SK-N-SH (cell line): ENCODE results near the gene ME3. TPM values are rescaled to one million over a fixed set of nuclear protein-coding genes. Genes with fewer than 3 reads are reported as not detected.

ENCODE experiments used
- CTCF ChIA-PET: fragments of 300-600, 350-600 bp; formaldehyde crosslinking; extraction: SDS; loops from one replicate; lab custom pipeline; 2021; lab: Yijun Ruan, JAX
- POLR2A ChIA-PET: fragments of 350-600 bp; sonication (Branson Sonifier 250); formaldehyde crosslinking; extraction: SDS; loops from one replicate; lab custom pipeline; 2020; ENCODE audit warnings: antibody characterized with exemption, inconsistent platforms; lab: Yijun Ruan, JAX
- DNase-seq: peaks from one replicate; pipeline ENCODE4 v3.0.0; 2012
- H2AFZ ChIP-seq: fragments of 200-600 bp; sonication (generic); 2 replicates; pipeline ENCODE4 v1.8.1; 2016; ENCODE audit warnings: antibody characterized with exemption, mild to moderate bottlenecking, low read depth
- H3F3A ChIP-seq: fragments of 200-600 bp; sonication (generic); replicated peaks from 2 replicates; pipeline ENCODE3; 2016; ENCODE audit warnings: antibody characterized with exemption, mild to moderate bottlenecking; ENCODE audit not compliant: insufficient read depth
- H3K27ac ChIP-seq, 2 experiments: fragments of 200-500 bp in 1 of 2; fragments of 200-600 bp in 1 of 2; sonication (Bioruptor generic) in 1 of 2; sonication (generic), shearing (Covaris generic) in 1 of 2; 2 replicates each; pipeline versions ENCODE4 v1.5.1 to v1.6.1; 2014 to 2016; ENCODE audit warnings: low read depth in 2 of 2, inconsistent platforms in 1 of 2, low read length in 1 of 2, mild to moderate bottlenecking in 1 of 2, mixed read lengths in 1 of 2
- H3K27me3 ChIP-seq: fragments of 200-600 bp; sonication (generic), shearing (Covaris generic); 2 replicates; pipeline ENCODE4 v1.6.1; 2016; ENCODE audit warnings: mixed run types; ENCODE audit not compliant: insufficient read depth
- H3K36me3 ChIP-seq, 2 experiments: fragments of 200-500 bp in 1 of 2; fragments of 200-600 bp in 1 of 2; sonication (Bioruptor generic) in 1 of 2; sonication (generic) in 1 of 2; replicated peaks in 1 of 2; 2 replicates each; pipeline versions ENCODE3 to v1.5.1; 2014 to 2016; ENCODE audit warnings: low read length in 1 of 2, mild to moderate bottlenecking in 1 of 2; ENCODE audit not compliant: insufficient read depth in 2 of 2, control insufficient read depth in 1 of 2
- H3K4me1 ChIP-seq, 2 experiments: fragments of 200-500 bp in 1 of 2; fragments of 200-600 bp in 1 of 2; sonication (Bioruptor generic) in 1 of 2; sonication (generic), shearing (Covaris generic) in 1 of 2; 2 replicates each; pipeline versions ENCODE4 v1.5.1 to v1.6.1; 2014 to 2016; ENCODE audit warnings: low read depth in 1 of 2, low read length in 1 of 2, mixed run types in 1 of 2; ENCODE audit not compliant: insufficient read depth in 2 of 2, control insufficient read depth in 1 of 2
- H3K4me2 ChIP-seq: fragments of 200-600 bp; sonication (generic), shearing (Covaris generic); 2 replicates; pipeline ENCODE4 v1.6.1; 2017; ENCODE audit warnings: mixed run types
- H3K4me3 ChIP-seq, 2 experiments: fragments of 200-500 bp in 1 of 2; fragments of 200-600 bp in 1 of 2; sonication (Bioruptor generic) in 1 of 2; sonication (generic), shearing (Covaris generic) in 1 of 2; 2 replicates each; pipeline versions ENCODE4 v1.5.1 to v1.8.1; 2014 to 2016; ENCODE audit warnings: low read depth in 2 of 2, inconsistent platforms in 1 of 2, low read length in 1 of 2, mild to moderate bottlenecking in 1 of 2, mixed read lengths in 1 of 2, moderate library complexity in 1 of 2
- H3K79me2 ChIP-seq: fragments of 200-600 bp; sonication (generic); 2 replicates; pipeline ENCODE4 v1.8.1; 2017; ENCODE audit warnings: mild to moderate bottlenecking; ENCODE audit not compliant: insufficient read depth
- H3K9ac ChIP-seq: fragments of 200-600 bp; sonication (generic); 2 replicates; pipeline ENCODE4 v1.6.1; 2017; ENCODE audit warnings: mixed run types
- H3K9me2 ChIP-seq: fragments of 200-600 bp; sonication (generic); 2 replicates; pipeline ENCODE4 v1.6.1; 2017; ENCODE audit warnings: mixed run types
- H3K9me3 ChIP-seq: fragments of 200-600 bp; sonication (generic); 2 replicates; pipeline ENCODE4 v1.6.1; 2017; ENCODE audit warnings: mixed run types, mild to moderate bottlenecking, moderate library complexity
- H4K20me1 ChIP-seq: fragments of 200-600 bp; sonication (generic); 2 replicates; pipeline ENCODE4 v1.6.1; 2017; ENCODE audit warnings: mild to moderate bottlenecking, mixed run types; ENCODE audit not compliant: insufficient read depth
- CHD2 ChIP-seq: fragments of 150-350 bp; IDR thresholded peaks from 2 replicates; pipeline ENCODE4 v1.6.1; 2018; ENCODE audit warnings: low read length; ENCODE audit not compliant: partially characterized antibody
- ELF1 ChIP-seq: IDR thresholded peaks from 2 replicates; pipeline ENCODE4 v1.4.0; 2012
- EP300 ChIP-seq, 2 experiments: IDR thresholded peaks; 2 replicates each; pipeline versions ENCODE4 v1.4.0 to v1.6.1; 2012; ENCODE audit warnings: borderline replicate concordance in 1 of 2, low read depth in 1 of 2, low read length in 1 of 2
- FOXJ3 ChIP-seq: sonication (generic); formaldehyde crosslinking; IDR thresholded peaks from 2 replicates; pipeline ENCODE4 v1.5.1; 2020; ENCODE audit warnings: mild to moderate bottlenecking, missing genetic modification reagents
- FOXM1 ChIP-seq: IDR thresholded peaks from 2 replicates; pipeline ENCODE4 v1.4.0; 2012; ENCODE audit warnings: low read depth, mild to moderate bottlenecking
- GABPA ChIP-seq: IDR thresholded peaks from 2 replicates; pipeline ENCODE4 v1.4.0; 2012; ENCODE audit warnings: low read depth, mild to moderate bottlenecking
- MAX ChIP-seq: IDR thresholded peaks from 2 replicates; pipeline ENCODE4 v1.4.0; 2012; ENCODE audit warnings: low read depth
- MEF2A ChIP-seq: IDR thresholded peaks from 2 replicates; pipeline ENCODE4 v1.4.0; 2012; ENCODE audit warnings: low read depth, borderline replicate concordance
- NFIC ChIP-seq: IDR thresholded peaks from 2 replicates; pipeline ENCODE4 v1.4.0; 2012; ENCODE audit warnings: borderline replicate concordance
- NRF1 ChIP-seq: IDR thresholded peaks from 2 replicates; pipeline ENCODE4 v1.6.1; 2012; ENCODE audit warnings: low read depth, mild to moderate bottlenecking, low read length
- PBX3 ChIP-seq: IDR thresholded peaks from 2 replicates; pipeline ENCODE4; 2012
- RCOR1 ChIP-seq: fragments of 150-350 bp; IDR thresholded peaks from 2 replicates; pipeline ENCODE4 v1.6.1; 2017; ENCODE audit warnings: antibody characterized with exemption, low read length
- REST ChIP-seq: IDR thresholded peaks from 2 replicates; pipeline ENCODE4 v1.6.1; 2012; ENCODE audit warnings: mild to moderate bottlenecking, low read depth, low read length, moderate library complexity
- RFX5 ChIP-seq: IDR thresholded peaks from 2 replicates; pipeline ENCODE4 v1.6.1; 2012; ENCODE audit warnings: mild to moderate bottlenecking, improper control_type of control experiment, low read length
- SIN3A ChIP-seq: IDR thresholded peaks from 2 replicates; pipeline ENCODE4 v1.6.1; 2012; ENCODE audit warnings: low read depth, mild to moderate bottlenecking, low read length, moderate library complexity, borderline replicate concordance
- SMC3 ChIP-seq: IDR thresholded peaks from 2 replicates; pipeline ENCODE4 v1.6.1; 2012; ENCODE audit warnings: low read depth, low read length, improper control_type of control experiment
- TAF1 ChIP-seq: IDR thresholded peaks from 2 replicates; pipeline ENCODE4 v1.6.1; 2012; ENCODE audit warnings: low read depth, mild to moderate bottlenecking, low read length, moderate library complexity, borderline replicate concordance
- TEAD4 ChIP-seq: IDR thresholded peaks from 2 replicates; pipeline ENCODE4 v1.4.0; 2012; ENCODE audit warnings: mild to moderate bottlenecking, borderline replicate concordance; ENCODE audit not compliant: insufficient read depth
- ZBTB33 ChIP-seq: IDR thresholded peaks from 2 replicates; pipeline ENCODE4 v1.4.0; 2012; ENCODE audit warnings: low read depth, borderline replicate concordance
- WGBS: methylation state at CpG from one replicate; pipeline ENCODE4 v1.1.6; 2017; ENCODE audit warnings: low lambda C conversion rate; 5-methylcytosine and 5-hydroxymethylcytosine counted together
- polyA plus RNA-seq, 3 experiments: library from polyadenylated mRNA; depleted of rRNA; stranded (reverse); fragments of >200 nt; gene quantifications; 2 replicates each; pipeline ENCODE4 v1.2.3, GENCODE V29; 2012

The ME3 gene
- polyA plus RNA-seq, 1 of the 3 experiments (the other 2 are of a cell fraction), result 22.0 TPM

GRCh38 chr11:86517557-86517956 lies 154.9 kb downstream of the ME3 start:
- no peaks in the 10 kb centered on the region for H3K9me3 ChIP-seq
- H3K9ac ChIP-seq, result no peak overlapping the region
- H3K36me3 ChIP-seq, result no peaks in the 10 kb centered on the region
- no peaks in the 10 kb centered on the region for H4K20me1 ChIP-seq
- H3K27ac ChIP-seq, result peak overlapping the region in 1 of 2 experiments; percentile 86; a peak in 1 of 4 replicates
- peaks cover 36% of the 10 kb centered on the region for H3F3A ChIP-seq
- H3K4me3 ChIP-seq, result no peak overlapping the region
- TF ChIP-seq FOXJ3 (CRISPR knock-in tag), result no peak
- no peak for TF ChIP-seq CHD2
- no peak for TF ChIP-seq ELF1
- TF ChIP-seq MEF2A, result no peak
- no peak for TF ChIP-seq RFX5
- TF ChIP-seq FOXM1, result no peak
- no peak for TF ChIP-seq REST
- TF ChIP-seq PBX3, result no peak
- no peak for TF ChIP-seq NFIC
- no peak for TF ChIP-seq SIN3A
- no peaks in the 10 kb centered on the region for H3K27me3 ChIP-seq
- no peak for DNase-seq
- WGBS, result 95% methylated on average over 1 of the region's 1 CpG
- ChIA-PET POLR2A (no interaction called here), CTCF (no interaction called here)
- H3K4me1 ChIP-seq, result peaks cover 12 to 38% of the 10 kb centered on the region in 2 experiments
- no peak overlapping the region for H3K4me2 ChIP-seq
- H2AFZ ChIP-seq, result no peak overlapping the region
- no peaks in the 10 kb centered on the region for H3K79me2 ChIP-seq
- H3K9me2 ChIP-seq, result no peaks in the 10 kb centered on the region

- POLR2A ChIA-PET, result no interaction called here
- peak overlapping the region; percentile 43 to 79; a peak in 3 of 4 replicates for H3K27ac ChIP-seq
- WGBS, result 39% methylated on average over 7 of the region's 7 CpGs
- H3K4me2 ChIP-seq, result peak overlapping the region; percentile 53
- H3K27me3 ChIP-seq, result no peaks in the 10 kb centered on the region
- no peak overlapping the region for H3K4me3 ChIP-seq
- no peaks in the 10 kb centered on the region for H3K9me2 ChIP-seq
- no peaks in the 10 kb centered on the region for H4K20me1 ChIP-seq
- H2AFZ ChIP-seq, result no peak overlapping the region
- H3K36me3 ChIP-seq, result no peaks in the 10 kb centered on the region
- H3K9me3 ChIP-seq, result 0 out of 2 replicates have a peak, but pooled peaks cover 5% of the 10 kb centered on the region
- peak; percentile 43 for DNase-seq
- peaks cover 51% of the 10 kb centered on the region for H3F3A ChIP-seq
- H3K9ac ChIP-seq, result peak overlapping the region; percentile 4; the same call in 1 of the 2 replicates
- peaks cover 12 to 48% of the 10 kb centered on the region in 2 experiments for H3K4me1 ChIP-seq
- H3K79me2 ChIP-seq, result no peaks in the 10 kb centered on the region
- CTCF ChIA-PET, result interaction anchor here (1.3 kb wide), 2 partner anchors 17 to 34 kb away, joined by 3 to 5 read pairs; no protein-coding TSS in a partner anchor
- no peak for TF ChIP-seq NRF1
- 0 out of 2 replicates have a peak, but pooled peaks have one; percentile 11 for TF ChIP-seq TEAD4
- peak in 1 of 2 experiments; percentile 62; a peak in 1 of 4 replicates for TF ChIP-seq EP300 (IDR thresholded peaks at IDR 0.05; ENCODE audit: borderline replicate concordance in 1 of 2, low read depth in 1 of 2, low read length in 1 of 2)
- TF ChIP-seq MAX, result no peak; the same call in 1 of the 2 replicates
- TF ChIP-seq FOXM1, result no peak
- no peak for TF ChIP-seq SMC3
- TF ChIP-seq GABPA, result no peak
- no peak for TF ChIP-seq MEF2A
- no peak for TF ChIP-seq RCOR1
- TF ChIP-seq NFIC, result peak; percentile 63
- TF ChIP-seq ZBTB33, result no peak
- no peak; the same call in 1 of the 2 replicates for TF ChIP-seq TAF1
Measured at GRCh38 chr11:86515297-86516094, 156.9 kb downstream of the ME3 start.
